DOHH2 (cell line): ENCODE measurements around the gene CPD.

Experiments
- H3F3A ChIP-seq: fragments of 200-600 bp; sonication (generic), shearing (Covaris generic); 2 replicates; pipeline ENCODE4 v1.6.0; 2016; ENCODE audit warnings: antibody characterized with exemption, mild to moderate bottlenecking; ENCODE audit not compliant: control insufficient read depth, insufficient read depth
- H3K27ac ChIP-seq: fragments of 200-600 bp; sonication (generic); 2 replicates; pipeline ENCODE4 v1.5.1; 2014; ENCODE audit warnings: low read depth, mild to moderate bottlenecking, low read length, moderate library complexity
- H3K27me3 ChIP-seq: fragments of 200-600 bp; sonication (generic); 2 replicates; pipeline ENCODE4 v1.6.1; 2014; ENCODE audit warnings: mild to moderate bottlenecking, low read length, mixed read lengths; ENCODE audit not compliant: control insufficient read depth
- H3K36me3 ChIP-seq: fragments of 200-600 bp; sonication (generic); 2 replicates; pipeline ENCODE4 v1.6.1; 2014; ENCODE audit warnings: mild to moderate bottlenecking, low read length, moderate library complexity, mixed read lengths; ENCODE audit not compliant: control insufficient read depth
- H3K4me1 ChIP-seq: fragments of 200-600 bp; sonication (generic); 2 replicates; pipeline ENCODE4 v1.6.1; 2014; ENCODE audit warnings: mild to moderate bottlenecking, low read length, mixed read lengths; ENCODE audit not compliant: control insufficient read depth
- H3K4me2 ChIP-seq: fragments of 200-600 bp; sonication (generic); 2 replicates; pipeline ENCODE4 v1.6.0; 2014; ENCODE audit warnings: mild to moderate bottlenecking, low read length, moderate library complexity
- H3K4me3 ChIP-seq: fragments of 200-600 bp; sonication (generic); 2 replicates; pipeline ENCODE4 v1.5.1; 2014; ENCODE audit warnings: mild to moderate bottlenecking, low read length, mixed read lengths
- H3K79me2 ChIP-seq: fragments of 200-600 bp; sonication (generic); 2 replicates; pipeline ENCODE4 v1.6.1; 2014; ENCODE audit warnings: mild to moderate bottlenecking, low read length, mixed read lengths; ENCODE audit not compliant: control insufficient read depth
- H3K9me2 ChIP-seq: fragments of 200-600 bp; sonication (generic); replicated peaks from 2 replicates; pipeline ENCODE4 v1.6.1; 2014; ENCODE audit warnings: mild to moderate bottlenecking, low read length, mixed read lengths; ENCODE audit not compliant: control insufficient read depth
- H3K9me3 ChIP-seq: fragments of 200-600 bp; sonication (generic); 2 replicates; pipeline ENCODE4 v1.6.1; 2014; ENCODE audit warnings: antibody characterized with exemption, low read length, mixed read lengths; ENCODE audit not compliant: control insufficient read depth, insufficient read depth
- H4K20me1 ChIP-seq: fragments of 200-600 bp; sonication (generic); 2 replicates; pipeline ENCODE4 v1.6.0; 2014; ENCODE audit warnings: low read depth, mild to moderate bottlenecking, antibody characterized with exemption, low read length, moderate library complexity; ENCODE audit not compliant: control insufficient read depth, insufficient read depth
- EZH2phosphoT487 ChIP-seq: fragments of 200-600 bp; sonication (generic); IDR thresholded peaks from 2 replicates; pipeline ENCODE4 v1.6.1; 2017; ENCODE audit warnings: borderline replicate concordance, mild to moderate bottlenecking, antibody characterized with exemption, low read length, moderate library complexity, mixed read lengths
- TF ChIP-seq, protein P1 (sequence below): fragments of 200-600 bp; sonication (generic); IDR thresholded peaks from one replicate; pipeline ENCODE4 v1.5.1; 2014; ENCODE audit warnings: antibody characterized with exemption, mild to moderate bottlenecking, low read depth, low read length; ENCODE audit not compliant: poor library complexity, severe bottlenecking

The CPD gene

DNA sequence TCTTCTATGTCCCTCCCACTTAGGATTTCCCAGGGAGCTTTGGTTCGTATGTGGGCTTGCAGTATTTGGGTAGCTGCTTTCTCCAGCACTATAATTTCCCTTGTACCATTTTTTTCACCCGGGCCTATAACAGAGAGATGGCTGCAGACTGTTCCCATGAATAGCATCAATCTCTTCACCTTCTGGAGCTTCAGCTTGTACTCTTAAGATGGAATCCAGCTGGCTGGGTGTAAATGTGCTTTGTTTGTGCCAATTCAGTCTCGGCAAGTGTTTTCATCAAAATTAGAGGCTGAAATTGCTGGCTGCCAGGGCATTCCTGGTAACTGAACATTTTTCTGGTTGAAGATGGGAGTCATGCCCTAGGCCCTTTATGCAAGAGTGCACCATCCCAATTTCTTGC is 12.2 kb upstream of the CPD start:
- Histone ChIP-seq H3K9me2 (no peaks in the 10 kb centered on the region), H4K20me1 (no peaks in the 10 kb centered on the region), H3F3A (no peaks in the 10 kb centered on the region), H3K36me3 (no peaks in the 10 kb centered on the region), H3K79me2 (no peaks in the 10 kb centered on the region), H3K4me2 (no peak overlapping the region), H3K9me3 (peaks cover 6% of the 10 kb centered on the region; the same call in 1 of the 2 replicates), H3K4me1 (peaks cover 11% of the 10 kb centered on the region), H3K27me3 (peaks cover 10% of the 10 kb centered on the region; the same call in 1 of the 2 replicates), H3K4me3 (no peak overlapping the region), H3K27ac (no peak overlapping the region)
- TF ChIP-seq, protein P1, sequence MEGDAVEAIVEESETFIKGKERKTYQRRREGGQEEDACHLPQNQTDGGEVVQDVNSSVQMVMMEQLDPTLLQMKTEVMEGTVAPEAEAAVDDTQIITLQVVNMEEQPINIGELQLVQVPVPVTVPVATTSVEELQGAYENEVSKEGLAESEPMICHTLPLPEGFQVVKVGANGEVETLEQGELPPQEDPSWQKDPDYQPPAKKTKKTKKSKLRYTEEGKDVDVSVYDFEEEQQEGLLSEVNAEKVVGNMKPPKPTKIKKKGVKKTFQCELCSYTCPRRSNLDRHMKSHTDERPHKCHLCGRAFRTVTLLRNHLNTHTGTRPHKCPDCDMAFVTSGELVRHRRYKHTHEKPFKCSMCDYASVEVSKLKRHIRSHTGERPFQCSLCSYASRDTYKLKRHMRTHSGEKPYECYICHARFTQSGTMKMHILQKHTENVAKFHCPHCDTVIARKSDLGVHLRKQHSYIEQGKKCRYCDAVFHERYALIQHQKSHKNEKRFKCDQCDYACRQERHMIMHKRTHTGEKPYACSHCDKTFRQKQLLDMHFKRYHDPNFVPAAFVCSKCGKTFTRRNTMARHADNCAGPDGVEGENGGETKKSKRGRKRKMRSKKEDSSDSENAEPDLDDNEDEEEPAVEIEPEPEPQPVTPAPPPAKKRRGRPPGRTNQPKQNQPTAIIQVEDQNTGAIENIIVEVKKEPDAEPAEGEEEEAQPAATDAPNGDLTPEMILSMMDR = no peak
- TF ChIP-seq EZH2phosphoT487 = no peak

DNA sequence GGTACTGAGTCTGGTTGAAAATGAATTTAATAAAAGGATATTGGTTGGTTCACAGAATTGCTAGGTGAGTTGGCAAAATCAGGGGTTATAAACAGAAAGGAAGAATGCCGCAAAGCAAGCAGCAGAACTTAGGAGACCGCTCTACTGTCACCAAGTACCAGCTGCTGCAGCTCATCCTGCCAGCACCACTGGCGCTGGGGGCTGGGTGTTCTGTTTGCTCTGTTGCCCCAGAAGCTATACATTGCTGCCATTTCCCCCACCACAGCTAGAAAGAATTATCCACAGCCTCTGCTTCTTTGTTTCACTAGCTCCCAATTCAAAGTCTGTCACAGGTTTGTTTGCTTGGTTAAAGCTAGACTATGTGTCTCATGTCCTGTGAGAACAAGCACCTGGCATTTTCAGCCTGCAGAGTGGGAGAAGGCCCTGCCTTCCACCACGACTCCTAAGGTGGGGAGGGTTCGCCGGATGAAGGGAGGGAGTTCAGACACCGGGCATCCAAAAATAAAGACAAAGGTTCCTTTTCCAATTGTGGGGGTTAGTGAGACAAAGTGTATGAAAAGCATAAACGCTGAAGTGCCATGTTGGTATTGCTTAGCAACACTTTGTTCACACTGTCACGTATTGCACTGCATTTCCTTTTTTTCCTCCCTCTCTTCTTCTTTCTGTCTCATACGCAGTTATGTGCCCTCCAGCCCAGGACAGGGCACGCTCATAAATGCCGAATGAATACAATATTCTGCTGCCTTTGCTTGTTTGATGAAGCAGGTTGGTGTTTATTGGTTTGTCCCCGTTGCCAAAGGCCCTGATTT is 9.6 kb upstream of the CPD start:
- Histone ChIP-seq H3F3A (no peaks in the 10 kb centered on the region), H3K27me3 (peaks cover 12% of the 10 kb centered on the region; the same call in 1 of the 2 replicates), H3K79me2 (no peaks in the 10 kb centered on the region), H3K9me2 (no peaks in the 10 kb centered on the region), H3K9me3 (no peaks in the 10 kb centered on the region), H3K4me3 (no peak overlapping the region), H4K20me1 (no peaks in the 10 kb centered on the region), H3K36me3 (no peaks in the 10 kb centered on the region), H3K27ac (no peak overlapping the region), H3K4me1 (peaks cover 1% of the 10 kb centered on the region), H3K4me2 (no peak overlapping the region)
- TF ChIP-seq EZH2phosphoT487 = no peak
- TF ChIP-seq, protein P1 = no peak

DNA sequence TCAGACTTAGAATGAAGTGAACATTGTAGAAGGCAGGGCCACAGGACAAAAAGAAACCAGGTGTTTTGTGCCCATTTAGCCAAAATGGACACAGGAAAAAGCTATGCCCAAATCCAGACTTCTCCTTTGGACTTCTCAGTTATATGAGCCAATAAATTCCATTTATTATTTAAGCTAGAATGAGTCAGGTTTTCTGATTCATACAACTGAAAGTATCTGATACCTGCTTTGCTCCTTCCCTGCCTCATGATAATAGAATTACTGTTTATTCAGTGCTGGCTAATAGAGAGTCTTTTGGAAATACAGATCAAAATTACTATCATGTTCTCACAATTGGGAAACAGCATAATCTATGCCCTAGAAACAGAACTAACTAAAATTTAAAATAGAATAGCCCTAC is 8.7 kb upstream of the CPD start:
- H3K4me2 ChIP-seq = no peak overlapping the region
- H3K9me3 ChIP-seq = no peaks in the 10 kb centered on the region
- no peaks in the 10 kb centered on the region for H3K79me2 ChIP-seq
- TF ChIP-seq EZH2phosphoT487 = no peak
- TF ChIP-seq, protein P1 = no peak
- peaks cover 16% of the 10 kb centered on the region; the same call in 1 of the 2 replicates for H3K27me3 ChIP-seq
- H4K20me1 ChIP-seq = no peaks in the 10 kb centered on the region
- no peaks in the 10 kb centered on the region for H3F3A ChIP-seq
- H3K4me3 ChIP-seq = no peak overlapping the region
- H3K36me3 ChIP-seq = no peaks in the 10 kb centered on the region
- H3K27ac ChIP-seq = no peak overlapping the region
- no peaks in the 10 kb centered on the region for H3K9me2 ChIP-seq
- H3K4me1 ChIP-seq = no peaks in the 10 kb centered on the region
